GM15510 (cell line): Measurements from ENCODE around the gene OSCP1.

Experiments
- POLR2A ChIP-seq: IDR thresholded peaks from 3 replicates; pipeline ENCODE4 v1.6.1; 2011; ENCODE audit warnings: borderline replicate concordance; ENCODE audit not compliant: insufficient read length; ENCODE audit errors: extremely low read depth

OSCP1 gene

GRCh38 chr1:36450270-36450918 lies at the start of gene OSCP1:
Gene OSCP1 (minus strand): TSS chr1:36450451. CDS start chr1:36450369, 82 bp downstream.
- peak; percentile 89 for TF ChIP-seq POLR2A

GRCh38 chr1:36497207-36497606 lies 47.0 kb upstream of the OSCP1 start:
- TF ChIP-seq POLR2A, result no peak

- TF ChIP-seq POLR2A, result no peak
These were observed 44.7 kb upstream of the OSCP1 start for GRCh38 chr1:36494971-36495370.

GRCh38 chr1:36493524-36493923 lies 43.3 kb upstream of the OSCP1 start:
- no peak for TF ChIP-seq POLR2A

GRCh38 chr1:36492491-36492890 lies 42.2 kb upstream of the OSCP1 start:
- TF ChIP-seq POLR2A, result no peak

- no peak for TF ChIP-seq POLR2A
These were observed 37.7 kb upstream of the OSCP1 start for GRCh38 chr1:36487906-36488305.

- TF ChIP-seq POLR2A, result no peak
These were observed 36.4 kb upstream of the OSCP1 start for GRCh38 chr1:36486439-36487335.

GRCh38 chr1:36486093-36486438 lies 35.8 kb upstream of the OSCP1 start:
- no peak for TF ChIP-seq POLR2A

GRCh38 chr1:36484099-36484498 lies 33.8 kb upstream of the OSCP1 start:
- TF ChIP-seq POLR2A, result no peak

GRCh38 chr1:36482724-36483388 lies 32.6 kb upstream of the OSCP1 start, which contains the start of gene CSF3R:
Gene CSF3R (minus strand): TSS chr1:36482913. CDS start chr1:36479496, 3,417 bp downstream.
- TF ChIP-seq POLR2A, result no peak

GRCh38 chr1:36481771-36482723 lies 31.8 kb upstream of the OSCP1 start:
- no peak for TF ChIP-seq POLR2A

- TF ChIP-seq POLR2A, result no peak
These were observed 30.8 kb upstream of the OSCP1 start for GRCh38 chr1:36481091-36481490.

- no peak for TF ChIP-seq POLR2A
These were observed 29.9 kb upstream of the OSCP1 start for GRCh38 chr1:36480161-36480560.

- TF ChIP-seq POLR2A, result no peak
These were observed 29.3 kb upstream of the OSCP1 start for GRCh38 chr1:36479505-36480051.
